Left cardiac atrium (tissue), 4 donors: ENCODE measurements around the gene IFI27L1. TPM values are rescaled to one million over a fixed set of nuclear protein-coding genes. Genes with fewer than 3 reads are reported as not detected.

Experiments used
- ATAC-seq, 2 donors: fragments of 200-7000 bp; cut with Tn5 transposase; one replicate each; pipeline ENCODE4 v1.9.1; 2020; ENCODE audit warnings: mild to moderate bottlenecking in 2 of 2, moderate library complexity in 2 of 2
- DNase-seq: peaks from one replicate; pipeline ENCODE4 v3.0.0-alpha.2; 2020
- intact Hi-C, 2 donors: fragments of 100-400 bp; cut with DNase I; formaldehyde crosslinking; loops; one replicate each; pipeline versions ENCODE4 v1.14.1 to v1.15.1; 2022 to 2023
- long read RNA-seq: library from polyadenylated mRNA; unstranded; transcript quantifications from one replicate; pipeline ENCODE4 v2.0.0, GENCODE V29; 2021
- total RNA-seq, 2 donors: library from RNA; stranded (reverse); fragmentation: NEBNext Ultra II Directional; extraction: Animal tissue kit (Norgen Biotek cat#: 25700); gene quantifications; one replicate each; pipeline ENCODE4 v1.2.1, GENCODE V29; 2021
- donor health status: DM: no; HTN: yes; CAD: no.
- donor health status: DM: no; HTN: yes; CAD: no; lungs with severe emphysema.
- donor health status: DM: yes; HTN: yes; CAD: no.
- donor health status: Dilated cardiomyopathy.

Gene IFI27L1
- 10 to 100 TPM; 10.5 to 13.8 TPM for total RNA-seq
- long read RNA-seq, partial matches to known transcripts: 0 of 1 reads
- long read RNA-seq, other reads (novel, unspliced or antisense): 1 of 1 reads

DNA sequence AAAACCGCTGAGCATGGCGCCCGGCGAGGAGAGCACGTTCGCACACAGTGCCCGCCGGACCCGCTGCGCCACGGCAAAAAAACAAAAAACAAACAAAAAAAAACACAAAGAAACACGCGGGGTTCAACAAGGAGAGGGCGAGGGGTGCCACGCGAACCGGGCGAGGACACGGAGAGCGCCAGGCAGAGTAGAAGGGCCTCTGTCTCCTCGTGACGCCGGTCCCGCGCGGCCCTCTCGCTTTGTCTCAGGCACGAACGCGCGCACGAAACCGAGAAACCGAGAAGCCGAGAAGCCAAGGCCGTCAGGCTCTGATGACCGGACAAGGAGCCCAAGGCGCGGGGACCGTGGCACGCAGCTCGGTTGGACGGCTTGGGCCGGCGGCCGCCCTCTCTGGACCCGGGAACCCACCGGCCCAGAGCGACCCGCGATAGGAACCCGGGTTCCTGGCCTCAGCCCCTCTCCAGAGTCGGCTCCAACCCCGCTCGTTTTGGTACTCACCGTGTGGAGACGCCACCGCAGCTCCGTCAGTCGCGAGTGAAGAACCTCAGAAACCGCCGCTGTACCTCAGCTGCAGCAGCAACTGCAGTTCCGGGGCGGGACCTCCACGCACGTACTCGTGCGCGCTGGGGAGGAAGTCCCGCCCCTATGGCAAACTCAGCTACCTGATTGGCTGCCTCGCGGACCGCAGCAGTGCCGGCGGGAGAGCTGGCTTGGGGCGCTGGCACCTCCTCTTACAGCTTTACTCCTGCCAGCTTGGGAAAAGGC is at the start of gene IFI27L1, which contains the start of gene DDX24:
Gene IFI27L1 (plus strand): TSS at position 690 of the 765 bp plus-strand sequence. CDS start 15,628 bp downstream, outside the sequence.
Gene DDX24 (minus strand): TSS at position 582 of the 765 bp plus-strand sequence. CDS start 1,460 bp downstream, outside the sequence.
- peak; percentile 98 for DNase-seq
- intact Hi-C loops: loop anchor here in 1 of 2 donors (2.0 kb wide), 1 partner anchor 48 kb away; the partner anchor contains the start of gene IFI27L2
- peak; percentile 100 for ATAC-seq

DNA sequence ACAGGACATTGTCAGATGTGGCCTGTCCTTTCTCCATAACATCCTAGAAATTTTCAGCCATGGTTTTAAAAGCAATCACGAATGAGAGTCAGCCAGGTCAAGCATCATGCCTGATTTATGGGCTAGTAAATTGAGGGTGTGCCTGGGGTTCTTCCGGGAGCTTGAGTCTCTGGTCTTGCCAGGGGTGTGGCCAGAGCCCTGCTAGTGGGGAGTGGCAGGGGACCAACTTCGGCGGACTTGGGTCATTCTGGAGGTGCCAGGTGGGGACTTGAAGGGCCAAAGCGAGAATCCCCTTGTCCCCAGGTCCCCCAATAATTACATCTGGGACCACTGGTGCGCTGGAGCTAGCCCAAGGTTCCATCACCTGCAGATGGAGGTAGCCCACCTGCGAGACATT is 49.2 kb upstream of the IFI27L1 start:
- ATAC-seq: no peak
- intact Hi-C loops: no loop called here
- DNase-seq: no peak

DNA sequence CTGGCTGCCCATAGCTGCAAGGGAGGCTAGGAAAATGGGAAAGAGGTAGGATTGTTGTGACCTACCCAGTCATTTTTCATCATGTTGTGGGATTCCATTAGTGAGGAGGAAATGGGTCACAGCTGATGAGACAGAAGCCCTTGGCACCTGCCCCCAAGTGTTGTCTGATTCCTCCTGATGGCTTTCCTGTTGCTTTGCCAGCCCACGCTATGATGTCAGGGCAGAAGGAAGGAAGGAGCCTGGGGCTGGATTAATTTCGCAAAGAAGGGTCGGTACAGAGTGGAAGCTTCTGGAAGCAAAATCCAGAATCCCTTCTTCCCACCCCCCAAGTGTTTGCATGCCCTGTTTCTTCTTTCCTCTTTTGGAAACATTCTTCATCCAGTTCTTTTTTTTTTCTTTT is 46.2 kb upstream of the IFI27L1 start:
- DNase-seq: no peak
- no peak for ATAC-seq
- intact Hi-C loops: loop anchor here in 1 of 2 donors (5.0 kb wide), 1 partner anchor 102 kb away; no protein-coding TSS in a partner anchor

DNA sequence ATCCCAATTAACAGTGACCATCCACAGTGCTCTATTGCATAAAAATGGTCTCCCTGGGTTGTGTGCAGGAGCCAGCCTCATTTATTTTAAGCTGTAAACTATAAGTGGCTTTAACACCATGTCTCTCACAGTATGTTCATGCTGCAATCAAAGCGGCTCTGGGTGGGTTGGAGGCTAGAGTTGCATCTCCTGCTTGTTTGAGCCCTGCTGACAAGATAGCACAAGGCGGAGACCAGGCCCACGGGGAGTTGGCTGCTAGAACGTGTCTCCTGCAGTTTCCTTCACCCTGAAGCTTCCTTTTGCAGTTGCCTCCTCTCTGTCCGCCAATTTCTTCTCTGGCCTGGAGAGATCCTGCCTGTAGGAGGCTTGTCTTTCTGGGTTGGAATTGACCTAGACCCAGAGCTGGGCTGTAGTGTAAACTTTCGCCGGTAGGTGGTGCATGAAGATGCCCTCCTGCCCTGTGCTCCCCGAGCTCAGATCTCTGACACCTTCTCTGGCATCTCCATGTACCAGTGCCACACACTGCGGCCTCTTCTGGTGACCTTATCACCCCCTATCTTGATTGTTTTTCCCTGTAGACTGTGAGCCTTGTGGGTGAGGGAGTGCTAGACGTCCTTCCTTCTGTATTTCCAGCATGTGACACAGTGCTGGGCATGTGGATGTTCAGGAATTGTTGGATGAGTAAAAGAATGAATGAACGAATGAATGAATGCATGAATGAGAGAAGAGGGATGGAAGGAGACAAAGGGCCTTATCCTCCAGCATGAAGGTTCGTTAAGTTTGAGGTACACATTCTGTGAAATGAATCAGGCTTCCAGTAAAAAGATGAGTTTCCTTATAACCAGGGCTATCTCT is 44.6 kb upstream of the IFI27L1 start:
- ATAC-seq (peak; percentile 90 to 92), DNase-seq (peak; percentile 73)
- intact Hi-C loops: loop anchor here (1.0 to 5.0 kb wide), 3 partner anchors 100 to 144 kb away; no protein-coding TSS in a partner anchor

DNA sequence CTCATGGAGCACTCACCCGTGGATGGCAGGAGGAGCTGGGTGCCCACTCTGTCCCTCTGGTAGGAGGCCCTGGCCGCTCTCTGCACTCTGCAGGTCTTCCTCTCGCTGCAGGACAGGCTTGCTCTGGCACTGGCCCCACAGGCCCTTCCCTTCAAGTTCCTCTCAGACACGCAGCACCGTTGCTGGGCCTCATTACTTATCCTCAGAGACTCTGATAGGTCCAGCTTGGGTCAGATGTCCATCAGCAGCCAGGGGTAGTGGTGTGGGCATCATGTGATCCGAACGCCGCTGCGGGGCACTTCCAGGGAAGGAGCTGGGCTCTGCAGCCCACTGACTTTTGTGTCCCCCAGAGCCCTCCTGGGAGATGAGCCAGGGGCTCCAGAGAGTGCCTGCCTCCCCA is 43.2 kb upstream of the IFI27L1 start:
- DNase-seq: no peak
- intact Hi-C loops: loop anchor here (2.0 to 5.0 kb wide), 2 partner anchors 99 to 143 kb away; no protein-coding TSS in a partner anchor
- no peak for ATAC-seq

- no peak for ATAC-seq
- DNase-seq: no peak
- intact Hi-C loops: loop anchor here in 1 of 2 donors (5.0 kb wide), 1 partner anchor 99 kb away; no protein-coding TSS in a partner anchor
These were observed 42.6 kb upstream of the IFI27L1 start for GRCh38 chr14:94038510-94038909.

GRCh38 chr14:94038921-94039629 is 42.0 kb upstream of the IFI27L1 start:
- DNase-seq (no peak), ATAC-seq (no peak)
- intact Hi-C loops: loop anchor here in 1 of 2 donors (5.0 kb wide), 1 partner anchor 98 kb away; no protein-coding TSS in a partner anchor

DNA sequence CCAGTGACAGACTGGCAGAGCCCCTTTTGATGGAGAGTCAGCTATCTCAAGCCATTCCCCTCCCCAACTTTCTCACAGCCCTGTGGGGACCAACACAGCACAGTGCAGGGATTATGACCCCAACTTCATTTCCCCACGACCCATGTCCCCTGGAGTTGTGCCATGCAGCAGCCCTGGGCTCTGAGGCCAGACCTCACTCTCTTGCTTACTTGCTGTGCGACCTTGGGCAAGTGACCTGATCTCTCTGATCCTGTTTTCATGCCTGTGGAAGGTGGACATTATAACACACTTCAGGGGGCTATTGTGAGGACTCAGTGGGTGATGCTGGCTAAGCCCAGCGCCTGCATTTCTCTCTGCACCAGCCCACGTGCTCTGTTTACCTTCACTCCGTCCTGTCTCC is 40.9 kb upstream of the IFI27L1 start:
- no peak for ATAC-seq
- DNase-seq: no peak
- intact Hi-C loops: no loop called here

DNA sequence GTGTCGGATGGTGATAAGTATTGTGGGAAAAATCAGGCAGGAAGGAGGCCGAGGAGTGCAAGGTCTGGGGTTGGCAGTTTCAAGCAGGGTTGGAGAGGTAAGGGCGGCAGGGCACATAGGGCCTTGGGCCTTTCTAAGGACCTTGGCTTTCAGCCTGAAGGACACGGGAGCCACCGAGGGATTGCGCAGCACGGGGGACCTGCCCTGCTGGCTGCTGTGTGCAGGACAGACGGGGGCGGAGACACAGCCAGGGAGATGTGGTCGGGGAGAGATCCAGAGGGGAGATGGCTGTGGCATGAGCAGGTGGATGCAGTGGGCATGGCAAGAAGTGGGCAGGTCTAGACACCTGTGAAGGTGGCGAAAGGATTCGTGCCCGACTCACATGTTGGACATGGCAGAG is 40.3 kb upstream of the IFI27L1 start:
- intact Hi-C loops: no loop called here
- ATAC-seq: no peak
- no peak for DNase-seq

DNA sequence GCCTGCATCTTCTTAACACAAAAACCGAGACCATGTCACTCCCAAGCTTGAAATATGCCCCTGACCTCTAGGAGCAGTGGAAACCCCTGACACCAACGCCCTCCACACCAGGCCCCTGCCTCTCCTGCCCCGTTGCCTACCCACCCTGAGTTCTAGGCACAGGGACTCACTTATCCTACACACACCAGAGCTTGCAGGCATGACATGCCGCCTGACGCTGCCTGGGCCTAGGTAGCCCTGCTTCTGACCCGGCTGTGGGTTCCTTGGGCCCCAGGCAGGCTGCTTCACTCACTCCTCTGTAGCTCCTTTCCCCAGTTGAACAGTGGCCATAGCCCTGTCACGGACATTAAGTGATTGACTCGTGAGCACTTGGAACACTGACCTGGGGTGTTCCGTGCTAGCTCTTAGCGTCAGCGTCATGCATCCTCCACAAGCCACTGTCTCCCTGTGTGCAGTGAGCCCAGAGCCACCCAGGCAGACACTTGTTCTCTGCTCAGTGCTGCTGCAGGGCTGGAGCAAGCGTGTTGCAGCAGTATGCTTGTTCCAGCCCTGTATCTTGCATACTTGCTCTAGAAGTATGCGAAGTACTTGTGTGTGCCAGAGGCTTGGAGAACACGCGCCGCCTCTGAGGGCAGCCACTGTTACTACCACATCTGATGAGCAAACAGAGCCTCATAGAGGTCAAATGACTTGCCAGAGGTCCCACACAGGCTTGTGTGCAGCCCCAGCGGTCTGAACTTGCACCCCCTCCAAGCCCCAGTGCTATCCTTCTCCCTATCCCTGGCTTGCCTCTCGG is 39.4 kb upstream of the IFI27L1 start:
- intact Hi-C loops: no loop called here
- DNase-seq (peak; percentile 48), ATAC-seq (peak; percentile 77 to 80)

- ATAC-seq: peak; percentile 18 to 43
- no peak for DNase-seq
- intact Hi-C loops: no loop called here
These were observed 38.5 kb upstream of the IFI27L1 start for GRCh38 chr14:94042433-94043091.

GRCh38 chr14:94043111-94043755 is 37.9 kb upstream of the IFI27L1 start:
- intact Hi-C loops: no loop called here

DNA sequence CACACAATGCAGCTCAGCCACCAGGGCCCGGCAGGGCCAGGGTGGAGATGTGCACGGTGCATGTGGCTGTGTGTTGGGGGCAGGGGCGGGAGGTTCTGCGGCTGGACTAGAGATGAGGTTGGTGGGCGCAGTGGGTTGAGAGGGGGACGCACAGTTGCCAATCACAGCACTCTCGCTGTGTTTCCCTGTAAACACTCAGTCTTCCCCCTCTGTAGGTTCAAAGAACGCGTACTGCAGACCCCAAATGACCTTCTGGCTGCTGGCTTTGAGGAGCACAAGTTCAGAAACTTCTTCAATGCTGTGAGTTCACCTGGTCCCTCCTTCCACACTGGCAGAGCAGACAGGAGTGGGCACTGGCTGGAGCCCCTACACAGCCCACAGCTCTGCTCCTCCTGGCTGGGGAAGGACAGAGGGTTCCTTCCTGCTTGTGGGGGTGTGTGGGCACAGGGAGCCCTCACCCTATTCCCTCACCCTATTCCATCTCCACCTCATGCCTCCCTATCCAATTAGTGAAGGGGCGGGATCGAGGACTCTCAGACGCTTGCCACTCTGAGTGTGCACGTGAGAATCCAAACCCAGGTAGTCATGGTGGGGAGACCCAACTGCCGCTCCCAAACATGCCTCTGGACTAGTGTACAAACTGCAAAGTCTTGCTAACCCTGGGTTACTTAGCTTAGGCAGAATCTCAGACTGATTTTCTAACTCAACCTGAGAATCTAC is 37.2 kb upstream of the IFI27L1 start:
- ATAC-seq (no peak), DNase-seq (no peak)
- intact Hi-C loops: no loop called here

More at GRCh38 chr14:94043111-94043755, 37.9 kb upstream of the IFI27L1 start:
- ATAC-seq (peak in 1 of 2 donors; percentile 16), DNase-seq (no peak)

DNA sequence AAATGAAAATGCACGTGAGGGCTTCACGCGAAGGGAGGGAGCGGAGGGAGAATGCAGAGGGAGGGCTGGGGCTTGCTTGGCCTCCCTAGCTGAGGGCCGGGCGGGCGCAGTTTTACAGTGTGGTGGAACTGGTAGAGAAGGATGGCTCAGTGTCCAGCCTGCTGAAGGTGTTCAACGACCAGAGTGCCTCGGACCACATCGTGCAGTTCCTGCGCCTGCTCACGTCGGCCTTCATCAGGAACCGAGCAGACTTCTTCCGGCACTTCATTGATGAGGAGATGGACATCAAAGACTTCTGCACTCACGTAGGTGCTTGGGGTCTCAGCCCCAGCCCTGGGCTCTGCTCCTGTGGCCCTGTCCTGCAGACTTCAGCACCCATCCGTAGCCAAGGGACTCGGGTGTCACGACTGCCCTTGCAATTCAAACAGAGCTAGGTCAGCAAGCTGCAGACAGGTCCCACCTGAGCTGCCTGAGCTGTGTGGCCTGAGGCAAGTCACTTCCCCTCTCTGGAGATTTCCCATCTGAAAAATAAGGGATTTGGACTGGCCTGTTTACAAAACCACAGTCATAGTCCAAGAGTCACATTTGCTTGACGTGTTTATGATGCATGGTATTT is 36.5 kb upstream of the IFI27L1 start:
- no peak for ATAC-seq
- no peak for DNase-seq
- intact Hi-C loops: no loop called here

DNA sequence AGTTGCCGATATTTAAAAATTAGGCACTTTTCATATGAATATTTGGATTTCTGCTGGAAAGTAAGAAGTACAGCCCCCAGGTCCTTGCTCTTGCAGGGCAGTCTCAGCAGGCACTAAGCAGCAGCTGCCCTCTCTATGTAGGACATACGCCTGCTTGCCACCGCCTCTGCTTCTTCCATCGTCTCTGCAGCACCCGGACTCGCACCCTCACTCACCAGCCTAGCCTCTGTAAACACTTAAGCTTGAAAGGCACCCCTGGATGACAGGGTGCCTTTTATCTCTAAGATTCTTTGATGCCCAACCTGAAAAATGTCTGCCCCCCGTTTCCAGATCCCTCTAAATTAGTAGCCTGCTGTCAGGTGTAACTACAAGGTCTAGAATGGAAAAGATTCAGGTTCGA is 36.0 kb upstream of the IFI27L1 start:
- DNase-seq: no peak
- intact Hi-C loops: no loop called here

More for the DNA sequence above, 36.0 kb upstream of the IFI27L1 start:
- ATAC-seq: no peak
